ENCODE measurements around the gene MIPOL1.

The MIPOL1 gene

DNA sequence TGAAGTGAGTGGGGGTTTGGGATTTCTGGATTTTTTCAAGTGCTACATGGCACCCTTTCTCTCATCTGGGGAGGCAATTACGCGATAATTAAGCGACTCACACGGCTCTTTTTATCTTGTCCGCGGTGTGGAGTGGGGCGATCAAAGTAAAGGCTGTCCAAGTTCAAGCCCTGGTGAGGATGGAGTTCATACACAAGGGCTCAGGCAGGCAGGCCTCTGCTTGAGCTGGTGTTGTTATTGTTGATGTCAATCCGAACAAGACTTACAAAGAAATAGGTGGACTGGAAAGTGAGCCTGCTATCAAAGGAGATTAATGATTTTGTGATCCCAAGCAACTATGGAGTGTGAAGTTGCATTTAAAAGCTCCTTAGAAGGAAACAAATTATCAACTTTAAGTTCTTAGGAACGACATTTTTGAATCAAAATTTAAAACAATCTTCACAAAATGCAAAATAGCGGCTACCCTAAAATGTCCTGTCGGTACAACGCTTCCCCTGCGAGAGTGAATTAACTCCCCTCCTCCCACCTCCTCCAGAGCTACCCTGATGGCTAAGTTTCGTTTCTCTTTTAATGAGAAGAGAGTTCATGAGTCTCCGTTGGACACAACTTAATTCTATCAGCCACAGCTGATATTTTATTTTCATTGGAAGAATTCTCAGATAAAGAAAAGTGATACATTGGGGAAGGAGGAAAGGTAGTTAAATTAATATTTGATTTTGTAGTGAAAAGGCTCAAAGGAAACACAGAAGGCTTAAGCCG is 391.4 kb downstream of the MIPOL1 start:
- DNase-seq (ENCODE audit: low spot score in 2 of 2) (no peak), ATAC-seq (no peak)
- Mint-ChIP-seq H3K36me3 (no peaks in the 10 kb centered on the region), H3K4me1 (peaks cover 2% of the 10 kb centered on the region), H3K4me3 (no peak overlapping the region), H3K9me3 (peaks cover 7% of the 10 kb centered on the region), H3K27ac (no peak overlapping the region)

DNA sequence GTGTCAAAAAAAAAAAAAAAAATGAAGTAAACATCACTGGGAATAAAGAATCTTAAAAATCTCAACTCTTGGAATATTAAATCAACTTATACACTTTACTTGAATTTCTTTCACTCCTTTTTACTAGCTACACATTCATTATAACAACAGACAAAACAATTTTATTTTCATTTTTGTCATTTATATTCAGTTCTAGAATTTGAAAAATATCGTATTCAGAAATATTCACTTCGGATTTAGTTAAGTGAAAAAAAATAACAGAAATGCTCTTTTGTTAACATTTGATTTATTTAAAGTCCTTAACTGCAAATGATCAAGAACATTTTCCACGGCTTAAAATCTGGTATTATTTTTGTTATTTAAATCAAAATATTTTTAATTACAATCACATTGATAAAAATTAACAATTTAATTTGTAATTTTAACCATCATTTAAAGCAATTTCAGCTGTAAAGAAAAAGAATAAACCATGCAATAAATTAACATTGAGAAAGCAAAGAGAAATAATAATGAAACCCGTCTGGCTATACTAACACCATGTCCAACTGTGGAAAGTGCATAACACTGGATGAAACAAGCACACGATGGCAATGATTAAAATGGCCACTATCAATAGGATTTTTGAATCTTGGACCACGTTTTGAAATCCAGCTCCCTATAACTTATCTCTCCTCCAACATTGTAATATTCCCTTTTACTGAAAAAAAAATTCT is 392.1 kb downstream of the MIPOL1 start:
- ATAC-seq (no peak), DNase-seq (ENCODE audit: low spot score in 2 of 2) (no peak)
- Mint-ChIP-seq H3K4me1 (peaks cover 4% of the 10 kb centered on the region), H3K4me3 (no peak overlapping the region), H3K9me3 (peaks cover 7% of the 10 kb centered on the region), H3K36me3 (no peaks in the 10 kb centered on the region), H3K27ac (no peak overlapping the region)

DNA sequence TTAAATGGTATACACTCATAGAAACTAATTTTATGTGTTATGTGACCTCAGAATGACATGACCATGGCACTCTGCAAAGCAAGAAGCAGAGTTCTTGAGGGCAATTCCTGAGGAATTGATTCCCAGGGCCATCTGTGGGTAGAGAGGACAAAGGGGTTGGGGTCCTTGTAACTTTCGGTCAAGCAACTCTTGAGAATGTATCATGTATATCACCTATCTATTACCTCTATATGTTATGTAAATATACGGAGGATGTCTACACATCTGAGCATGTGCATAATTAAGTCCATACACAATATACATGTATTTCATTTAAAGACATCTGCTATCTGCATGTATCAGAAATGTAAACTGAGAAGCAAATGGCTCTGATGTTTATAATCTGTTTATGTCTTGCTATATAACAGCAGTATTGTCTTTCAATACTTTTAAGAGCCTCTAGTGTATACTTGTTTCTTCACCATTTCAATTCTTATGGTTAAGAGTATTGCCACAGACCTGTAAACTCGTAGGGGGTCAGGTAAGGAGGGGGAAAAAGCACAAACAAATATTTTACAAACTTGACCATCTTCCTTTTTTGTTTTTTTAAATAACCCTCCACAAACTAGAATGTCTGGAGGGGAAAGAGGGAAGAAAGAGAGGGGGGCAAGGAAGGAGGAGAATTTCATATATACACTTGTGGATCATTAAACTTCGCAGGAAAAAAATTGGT is 392.8 kb downstream of the MIPOL1 start:
- peaks cover 5% of the 10 kb centered on the region for H3K4me1 Mint-ChIP-seq
- peak overlapping the region; percentile 63 for H3K27ac Mint-ChIP-seq
- H3K36me3 Mint-ChIP-seq: peaks cover 1% of the 10 kb centered on the region
- no peak overlapping the region for H3K4me3 Mint-ChIP-seq
- no peak for DNase-seq (ENCODE audit: low spot score in 2 of 2)
- ATAC-seq: no peak
- peaks cover 7% of the 10 kb centered on the region for H3K9me3 Mint-ChIP-seq

DNA sequence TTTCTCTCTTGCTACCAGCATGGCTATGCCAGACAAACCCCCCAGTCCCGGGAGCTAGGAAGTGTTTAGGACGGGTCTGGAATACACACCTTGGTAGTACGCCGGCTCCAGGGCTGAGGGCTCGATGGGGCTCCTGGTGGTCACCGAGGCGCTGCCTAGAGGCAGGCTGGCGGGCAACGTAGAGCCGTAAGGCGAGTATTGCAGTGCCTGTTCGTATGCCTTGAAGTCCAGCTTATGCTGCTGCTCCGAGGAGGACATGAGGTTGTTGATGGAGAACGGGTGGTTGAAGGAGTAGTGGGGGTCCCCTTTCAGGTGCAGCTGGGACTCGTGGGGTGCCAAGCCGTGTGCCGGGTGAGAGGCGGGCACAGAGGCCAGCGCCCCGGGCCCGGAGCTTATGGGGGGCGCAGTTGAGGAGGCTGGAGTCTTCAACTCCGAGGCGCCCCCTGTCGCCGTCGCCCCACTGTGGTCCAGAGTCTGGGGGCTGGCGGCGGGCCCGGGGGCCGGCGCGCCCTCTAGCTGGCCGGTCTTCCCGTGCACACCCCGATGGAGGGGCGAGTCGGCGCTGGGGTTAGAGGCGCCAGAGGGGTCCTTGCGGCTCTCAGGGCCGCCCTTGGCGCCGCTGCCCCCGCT is 393.7 kb downstream of the MIPOL1 start:
- Mint-ChIP-seq H3K4me1 (peaks cover 9% of the 10 kb centered on the region), H3K9me3 (peaks cover 7% of the 10 kb centered on the region), H3K4me3 (no peak overlapping the region), H3K27ac (peak overlapping the region; percentile 63), H3K36me3 (peaks cover 5% of the 10 kb centered on the region)
- ATAC-seq (no peak), DNase-seq (ENCODE audit: low spot score in 2 of 2) (no peak)

DNA sequence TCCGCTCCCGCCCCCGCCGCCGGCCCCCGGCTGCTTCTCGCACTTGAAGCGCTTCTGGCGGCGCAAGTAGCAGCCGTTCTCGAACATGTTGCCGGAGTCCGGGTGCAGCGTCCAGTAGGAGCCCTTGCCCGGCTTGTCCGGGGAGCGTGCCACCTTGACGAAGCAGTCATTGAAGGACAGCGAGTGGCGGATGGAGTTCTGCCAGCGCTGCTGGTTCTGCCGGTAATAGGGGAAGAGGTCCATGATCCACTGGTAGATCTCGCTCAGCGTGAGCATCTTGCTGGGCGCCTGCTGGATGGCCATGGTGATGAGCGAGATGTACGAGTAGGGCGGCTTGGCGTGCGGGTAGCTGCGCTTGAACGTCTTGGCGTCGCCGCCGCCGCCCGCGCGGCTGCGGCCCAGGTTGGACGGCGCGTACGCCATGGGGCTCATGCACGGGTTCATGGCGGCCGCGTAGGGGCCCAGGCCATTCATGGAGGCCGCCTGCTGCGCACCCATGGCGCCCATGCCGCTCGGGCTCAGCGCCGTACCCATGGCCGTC is 394.3 kb downstream of the MIPOL1 start:
- H3K9me3 Mint-ChIP-seq: peaks cover 7% of the 10 kb centered on the region
- peaks cover 9% of the 10 kb centered on the region for H3K4me1 Mint-ChIP-seq
- DNase-seq (ENCODE audit: low spot score in 2 of 2) (no peak), ATAC-seq (no peak)
- H3K36me3 Mint-ChIP-seq: peaks cover 5% of the 10 kb centered on the region
- no peak overlapping the region for H3K4me3 Mint-ChIP-seq
- no peak overlapping the region for H3K27ac Mint-ChIP-seq

DNA sequence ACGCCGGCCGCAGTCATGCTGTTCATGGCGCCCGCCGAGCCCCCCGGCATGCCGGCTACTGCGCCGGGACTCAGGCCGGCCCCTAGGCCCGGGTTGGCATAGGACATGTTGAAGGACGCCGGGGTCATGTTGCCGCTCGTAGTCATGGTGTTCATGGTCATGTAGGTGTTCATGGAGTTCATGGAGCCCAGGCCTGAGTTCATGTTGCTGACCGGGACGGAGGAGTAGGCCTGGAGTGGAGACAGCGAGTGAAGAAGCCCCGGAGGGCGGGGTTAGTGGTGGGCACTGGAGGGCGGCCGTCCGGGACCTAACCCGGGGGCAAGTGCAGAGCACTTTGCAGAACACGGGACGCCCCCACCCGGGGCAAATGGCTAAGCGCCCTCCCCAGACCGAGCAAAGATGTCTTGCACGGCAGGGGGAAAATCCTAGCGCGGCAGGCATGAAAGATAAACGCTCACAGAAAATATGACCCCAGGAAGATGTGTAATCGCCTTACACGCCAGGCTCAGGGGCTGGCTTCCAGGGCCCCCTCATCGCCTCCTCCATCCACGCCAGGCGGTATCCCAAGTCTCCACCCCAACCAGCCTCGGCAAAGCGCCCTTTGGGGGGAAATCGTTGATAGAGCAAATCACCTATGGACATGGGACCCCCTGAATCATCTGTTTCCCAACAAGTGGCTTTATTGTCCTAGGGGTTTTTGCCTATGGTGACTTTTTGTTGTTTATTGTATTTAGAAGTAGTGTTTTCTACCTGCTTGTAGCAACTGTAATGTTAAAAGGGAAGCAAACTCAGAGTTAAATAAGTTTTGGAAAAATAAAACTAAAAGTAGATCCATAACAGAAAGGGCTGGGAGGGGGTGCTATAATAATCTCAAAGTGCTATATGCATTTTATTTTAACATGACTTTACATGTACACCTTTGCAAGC is 395.0 kb downstream of the MIPOL1 start:
- H3K4me1 Mint-ChIP-seq: peaks cover 9% of the 10 kb centered on the region
- DNase-seq (ENCODE audit: low spot score in 2 of 2) (no peak), ATAC-seq (no peak)
- peaks cover 7% of the 10 kb centered on the region for H3K9me3 Mint-ChIP-seq
- peaks cover 5% of the 10 kb centered on the region for H3K36me3 Mint-ChIP-seq
- H3K4me3 Mint-ChIP-seq: no peak overlapping the region
- no peak overlapping the region for H3K27ac Mint-ChIP-seq

DNA sequence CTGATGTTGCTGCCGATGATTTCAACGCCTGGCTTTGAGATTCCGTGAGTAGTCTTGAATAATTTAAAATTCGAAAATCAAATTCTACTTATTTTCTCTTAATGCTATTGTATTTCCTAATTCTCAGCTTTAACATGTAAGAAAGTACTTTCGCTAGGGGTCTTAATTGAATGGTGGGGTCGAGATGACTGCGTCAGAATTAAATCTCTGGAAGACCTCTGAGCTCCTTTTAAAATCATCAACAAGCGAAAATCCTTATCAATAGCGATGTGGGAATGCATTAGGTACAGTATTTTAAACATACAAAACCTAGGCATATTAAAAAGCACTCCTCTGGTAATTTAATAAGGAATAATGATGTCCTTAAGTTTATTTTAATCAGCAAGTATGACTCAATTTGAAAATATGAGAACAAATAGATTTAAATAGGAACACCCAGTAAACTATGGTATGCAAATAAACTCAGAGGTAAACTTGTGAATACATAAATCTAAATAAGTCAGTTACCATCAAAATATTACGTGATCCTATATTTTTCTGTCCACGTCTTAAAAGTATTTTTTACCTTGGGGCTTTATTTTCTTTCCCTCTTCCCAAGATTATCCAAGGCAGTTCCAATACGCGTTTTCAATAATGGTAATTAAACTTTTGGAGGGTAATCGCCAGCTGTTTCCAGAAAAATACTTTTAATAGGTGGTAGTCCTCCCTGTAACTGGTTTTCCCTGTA is 395.9 kb downstream of the MIPOL1 start:
- H3K27ac Mint-ChIP-seq: no peak overlapping the region
- H3K4me1 Mint-ChIP-seq: peaks cover 9% of the 10 kb centered on the region
- H3K9me3 Mint-ChIP-seq: peaks cover 7% of the 10 kb centered on the region
- H3K4me3 Mint-ChIP-seq: peak overlapping the region; percentile 39
- H3K36me3 Mint-ChIP-seq: peaks cover 5% of the 10 kb centered on the region
- ATAC-seq (no peak), DNase-seq (ENCODE audit: low spot score in 2 of 2) (no peak)

DNA sequence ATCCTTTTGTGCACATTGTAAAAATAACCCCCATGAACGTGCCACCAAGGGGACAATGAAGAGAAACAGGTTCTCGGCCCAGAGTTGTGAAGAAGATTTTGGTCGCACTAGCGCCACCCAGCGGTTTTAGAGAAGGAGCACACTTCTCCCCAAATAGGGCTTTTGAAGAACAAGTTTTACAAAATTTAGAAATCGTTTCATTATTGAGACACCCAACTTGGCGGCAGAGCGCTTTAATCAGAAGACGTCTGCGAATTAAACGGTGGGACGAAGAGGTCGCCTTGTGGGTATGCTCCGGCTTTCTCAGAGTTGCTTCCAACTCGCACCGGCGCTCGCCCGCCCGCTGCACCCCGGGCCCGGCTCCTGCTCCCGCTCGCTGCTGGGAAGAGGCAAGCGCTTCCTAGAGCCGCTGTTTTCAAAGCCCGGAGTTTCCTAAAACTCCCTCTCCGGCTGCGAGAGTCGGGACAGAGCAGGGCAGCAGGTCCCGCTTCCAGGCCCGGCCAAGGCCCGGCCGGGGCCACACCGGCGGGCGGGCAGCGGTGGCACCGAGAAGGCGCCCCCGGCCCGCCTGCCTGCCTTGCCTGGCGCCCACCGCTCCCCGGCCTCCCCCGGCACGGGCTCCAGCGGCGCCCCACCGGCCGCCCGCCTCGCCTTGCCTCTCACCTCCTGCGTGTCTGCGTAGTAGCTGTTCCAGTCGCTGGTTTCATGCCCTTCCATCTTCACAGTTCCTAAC is 396.7 kb downstream of the MIPOL1 start:
- no peak overlapping the region for H3K27ac Mint-ChIP-seq
- H3K9me3 Mint-ChIP-seq: peaks cover 9% of the 10 kb centered on the region
- peaks cover 15% of the 10 kb centered on the region for H3K4me1 Mint-ChIP-seq
- peak overlapping the region; percentile 39 for H3K4me3 Mint-ChIP-seq
- peaks cover 5% of the 10 kb centered on the region for H3K36me3 Mint-ChIP-seq
- DNase-seq (ENCODE audit: low spot score in 2 of 2) (no peak), ATAC-seq (no peak)

DNA sequence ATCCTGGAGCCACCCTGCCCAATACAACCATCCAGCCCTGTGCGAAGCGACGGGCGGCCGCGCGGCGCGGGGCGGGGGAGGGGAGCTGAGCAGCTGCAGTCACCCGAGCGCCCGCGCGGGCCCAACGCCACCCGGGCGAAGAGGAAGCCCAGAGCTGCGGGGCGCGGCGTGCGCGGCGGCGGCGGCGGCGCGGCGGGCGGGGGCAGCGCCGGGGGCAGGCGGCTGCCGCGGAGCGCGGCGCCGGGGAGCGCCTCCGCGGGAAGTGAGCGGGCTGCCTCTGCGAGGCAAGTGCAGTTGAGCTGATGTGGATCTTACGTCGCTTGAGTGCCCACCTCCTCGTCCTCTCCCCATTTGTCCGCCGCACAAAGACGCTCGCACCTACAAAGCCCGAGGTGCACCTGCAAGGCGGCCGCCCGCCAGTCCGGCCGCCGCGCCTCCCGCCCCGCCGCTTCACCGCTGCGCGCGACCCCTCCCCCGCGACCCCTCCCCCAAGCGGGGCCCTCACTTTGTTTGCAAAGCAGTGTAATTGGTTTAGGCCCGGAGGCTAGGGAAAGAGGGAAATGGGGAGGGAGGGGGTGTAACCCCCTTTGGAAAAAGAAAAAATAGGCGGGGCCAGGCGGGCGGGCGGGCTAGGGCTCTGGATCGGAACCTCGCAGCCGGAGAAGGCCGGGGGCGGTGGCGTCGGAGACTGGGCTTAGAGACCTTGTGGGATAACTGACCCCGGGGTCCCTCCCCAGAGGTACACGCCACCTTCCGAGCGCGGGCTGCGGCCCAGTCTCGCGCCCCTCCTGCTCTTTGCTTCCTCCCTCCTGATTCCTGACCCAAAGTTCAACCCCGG is 397.5 kb downstream of the MIPOL1 start, which contains the start of the genes FOXA1 and TTC6:
TSS of gene FOXA1 (minus strand) at position 279 of the 838 bp plus-strand sequence. CDS start at position 2, 277 bp downstream.
TSS of gene TTC6 (plus strand) at position 659 of the 838 bp plus-strand sequence. CDS start 26,436 bp downstream, outside the sequence.
- H3K4me3 Mint-ChIP-seq: peak within 1 kb of the TSS; percentile 48
- DNase-seq (ENCODE audit: low spot score in 2 of 2) (no peak), ATAC-seq (no peak)
- H3K27ac Mint-ChIP-seq: peak within 1 kb of the TSS; percentile 36
- peaks cover 9% of the 10 kb centered on the region for H3K9me3 Mint-ChIP-seq
- peaks cover 15% of the 10 kb centered on the region for H3K4me1 Mint-ChIP-seq
- H3K36me3 Mint-ChIP-seq: peaks cover 5% of the 10 kb centered on the region

DNA sequence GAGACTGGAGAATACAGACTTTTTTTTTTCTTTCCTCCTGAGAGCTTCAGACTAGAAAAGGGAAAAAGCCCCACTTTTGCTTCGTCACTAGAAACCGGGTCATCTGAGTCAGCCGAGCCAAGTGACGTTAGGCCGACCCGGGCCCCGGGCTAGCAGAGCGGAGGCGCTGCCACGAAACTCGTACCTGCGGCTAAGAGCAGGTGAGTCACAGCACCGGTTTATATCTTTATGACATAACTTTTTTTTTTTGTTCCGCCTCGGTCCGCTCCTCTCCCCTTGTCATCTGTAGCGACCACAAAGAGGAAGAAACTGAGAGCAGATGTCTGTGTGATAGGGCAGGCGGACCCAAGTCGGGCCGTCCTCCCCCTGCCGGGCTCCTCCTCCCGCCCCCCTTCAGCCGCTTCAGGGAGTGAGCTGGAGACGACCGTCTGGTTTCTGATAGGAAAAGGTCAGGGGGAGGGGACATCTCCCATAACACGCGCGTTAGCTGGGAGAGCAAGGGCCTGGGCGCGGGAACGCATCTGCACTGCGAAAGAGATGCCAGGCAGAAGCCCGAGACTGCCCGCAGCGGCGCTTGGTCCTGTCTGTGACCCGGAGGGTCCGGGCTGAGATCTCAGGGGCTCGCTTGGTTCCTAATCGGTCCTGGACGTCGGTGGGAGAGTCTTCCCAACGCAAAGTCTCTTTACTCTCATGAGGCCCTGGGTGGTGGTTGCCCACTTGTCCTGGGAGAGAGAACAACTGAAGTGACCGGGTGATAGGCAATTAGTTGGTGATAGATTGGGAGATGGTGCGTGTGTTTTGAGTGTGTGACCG is 398.3 kb downstream of the MIPOL1 start:
- Mint-ChIP-seq H3K27ac (peak overlapping the region; percentile 36), H3K4me1 (peaks cover 15% of the 10 kb centered on the region), H3K4me3 (peak overlapping the region; percentile 48), H3K36me3 (peaks cover 5% of the 10 kb centered on the region), H3K9me3 (peaks cover 6% of the 10 kb centered on the region)
- DNase-seq (ENCODE audit: low spot score in 2 of 2): peak in 1 of 2 donors; percentile 59
- ATAC-seq: peak; percentile 91

DNA sequence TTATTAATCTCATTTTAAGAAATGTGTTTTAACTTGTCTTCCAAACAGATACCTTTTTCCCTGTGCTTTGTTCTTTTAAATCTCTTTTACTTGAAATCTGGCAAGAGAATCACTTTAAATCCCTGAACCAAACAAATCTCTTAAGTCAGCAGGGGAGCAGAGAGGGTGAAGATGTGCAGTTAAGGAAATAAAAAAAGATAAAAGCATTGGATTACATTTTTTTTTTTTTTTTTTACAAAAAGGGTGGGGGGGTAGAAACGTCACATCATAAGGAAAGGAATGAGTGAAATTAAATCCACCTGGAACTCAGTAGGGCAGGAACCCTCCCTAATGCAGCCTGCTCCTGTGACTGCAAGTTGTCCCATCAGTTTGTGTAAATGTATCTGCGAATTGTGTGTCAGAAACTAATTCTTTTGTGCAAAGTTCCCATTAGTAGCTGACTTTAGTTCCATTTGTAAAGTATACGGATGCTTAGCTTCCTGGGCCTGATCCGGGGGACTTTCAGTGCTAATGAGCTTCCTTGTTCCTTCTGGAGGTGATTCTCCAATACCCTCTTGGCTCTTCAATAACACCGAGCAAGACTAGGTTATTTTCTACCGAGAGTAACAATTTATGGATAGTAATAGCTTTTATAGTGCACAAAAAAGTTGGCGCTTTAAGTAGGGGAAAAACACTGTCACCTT is 399.2 kb downstream of the MIPOL1 start:
- H3K36me3 Mint-ChIP-seq: peaks cover 5% of the 10 kb centered on the region
- no peak overlapping the region for H3K27ac Mint-ChIP-seq
- DNase-seq (ENCODE audit: low spot score in 2 of 2) (no peak), ATAC-seq (no peak)
- H3K4me1 Mint-ChIP-seq: peaks cover 15% of the 10 kb centered on the region
- peaks cover 4% of the 10 kb centered on the region for H3K9me3 Mint-ChIP-seq
- no peak overlapping the region for H3K4me3 Mint-ChIP-seq
